ENCODE data around the gene SFMBT2. TPM values are rescaled to one million over a fixed set of nuclear protein-coding genes. Genes with fewer than 3 reads are reported as not detected.

The SFMBT2 gene
- 10 to 100 TPM; 15.7 to 20.0 TPM for total RNA-seq

DNA sequence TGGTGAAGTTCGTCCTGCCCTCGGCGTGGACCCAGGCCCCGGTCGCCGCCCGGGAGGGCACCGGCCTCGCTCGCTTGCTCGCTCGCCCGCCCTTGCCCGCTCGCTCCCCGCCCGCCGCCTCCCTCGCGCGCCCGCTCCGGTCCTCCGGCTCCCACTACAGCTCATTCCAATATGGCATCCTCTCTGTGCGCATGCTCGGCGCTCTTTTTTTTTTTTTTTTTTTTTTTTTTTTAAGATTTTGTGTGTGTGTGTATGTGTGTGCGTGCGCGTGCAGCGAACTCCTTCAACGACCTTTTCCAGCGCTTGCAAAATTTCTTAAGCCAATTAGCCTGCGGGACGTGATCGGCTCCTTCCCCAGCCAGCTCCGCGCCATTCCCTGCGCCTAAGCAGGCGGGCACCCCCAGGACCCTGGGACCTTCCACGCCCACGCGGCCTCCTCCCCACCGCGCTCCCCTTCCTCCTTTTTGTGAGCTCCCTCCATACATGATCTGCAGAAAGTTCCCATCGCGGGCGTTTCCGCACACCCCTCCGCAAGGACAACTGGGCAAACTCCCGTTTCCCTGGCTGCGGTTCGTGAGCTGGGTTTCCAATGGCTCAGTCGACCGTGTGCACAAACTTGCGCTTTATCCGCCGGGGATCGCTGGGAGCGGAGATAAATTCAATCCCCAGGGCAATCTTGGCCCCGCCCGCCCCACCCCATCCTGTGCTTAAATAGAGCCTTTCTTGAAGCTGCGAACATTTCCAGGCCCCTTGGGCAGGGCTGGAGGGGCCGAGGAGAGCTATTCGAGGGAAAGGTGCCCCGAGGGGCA is at the start of gene SFMBT2:
Gene SFMBT2 (minus strand): TSS at position 173 of the 809 bp plus-strand sequence. CDS start 29,136 bp downstream, outside the sequence.

Small RNAs within 50 kb of the gene (small RNA-seq; reads per million reads assigned to genes)
- gene AL590095.2 (0 reads per million in 2 donors), gene COX6CP17 (0 reads per million in 2 donors)
